ENCODE data around the gene FBXO27. TPM values are rescaled to one million over a fixed set of nuclear protein-coding genes. Genes with fewer than 3 reads are reported as not detected.

Gene FBXO27
- total and polyA plus RNA-seq, 2 of the 8 experiments (the other 6 are each of a cell fraction or from before 2014, with no cell fraction given): 10.9 to 25.5 TPM

DNA sequence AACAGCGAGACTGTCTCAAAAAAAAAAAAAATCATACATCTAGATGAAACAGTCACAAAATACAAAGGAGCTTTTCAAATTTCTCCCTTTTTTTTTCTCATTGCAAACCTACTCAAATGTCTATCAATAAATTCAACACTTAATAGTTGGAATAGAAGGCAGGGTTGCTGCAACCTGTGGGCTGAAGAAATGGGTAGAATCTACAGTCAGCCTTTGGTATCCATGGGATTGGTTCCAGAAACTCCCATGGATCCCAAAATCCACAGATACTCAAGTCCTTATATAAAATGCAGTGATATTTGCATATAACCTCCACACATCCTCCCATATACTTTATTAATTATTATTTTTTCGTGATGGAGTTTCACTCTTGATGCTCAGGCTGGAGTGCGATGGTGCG lies 14.7 kb downstream of the FBXO27 start:
- ChIA-PET CTCF (ENCODE audit: partially characterized antibody) (no interaction called here), POLR2A (ENCODE audit: partially characterized antibody) (no interaction called here)
- Histone ChIP-seq H3K27ac (ENCODE audit: low read depth, low read length) (no peak overlapping the region), H3K56ac (replicated peaks; ENCODE audit: insufficient read length, low read depth, low read length) (no peak overlapping the region), H4K20me1 (replicated peaks in 1 of 2; ENCODE audit: control insufficient read depth in 1 of 2, insufficient read depth in 2 of 2, low read length in 2 of 2) (no peaks in the 10 kb centered on the region), H3K79me1 (ENCODE audit: low read depth, low read length) (no peaks in the 10 kb centered on the region), H3K9me3 (ENCODE audit: insufficient read depth in 2 of 2, low read depth in 1 of 2, low read length in 1 of 2) (no peaks in the 10 kb centered on the region), H2BK5ac (ENCODE audit: low read depth, low read length) (no peak overlapping the region), H3K4ac (replicated peaks; ENCODE audit: insufficient read length, low read depth, low read length) (no peak overlapping the region), H3K4me2 (ENCODE audit: insufficient read depth in 1 of 2, low read depth in 2 of 2, low read length in 2 of 2) (no peak overlapping the region), H3K4me1 (replicated peaks in 1 of 4; ENCODE audit: control insufficient read depth in 3 of 4, insufficient read depth in 4 of 4, low read length in 3 of 4) (no peaks in the 10 kb centered on the region), H2AK5ac (ENCODE audit: low read depth, low read length) (no peak overlapping the region), H3K9ac (replicated peaks in 1 of 4; ENCODE audit: extremely low read depth in 1 of 4, low read depth in 3 of 4, low read length in 3 of 4) (no peak overlapping the region), H4K5ac (ENCODE audit: insufficient read length, low read depth, low read length) (no peak overlapping the region), H2BK20ac (ENCODE audit: low read length) (no peak overlapping the region), H3K27me3 (replicated peaks in 1 of 4; ENCODE audit: control insufficient read depth in 3 of 4, extremely low read depth in 1 of 4, insufficient read depth in 3 of 4, low read length in 3 of 4) (no peaks in the 10 kb centered on the region), H3K36me3 (ENCODE audit: control insufficient read depth in 2 of 4, insufficient read depth in 4 of 4, low read length in 3 of 4) (no peaks in the 10 kb centered on the region; a peak in 1 of 8 replicates), H3K23me2 (ENCODE audit: low read depth, low read length) (no peaks in the 10 kb centered on the region), H3K18ac (ENCODE audit: extremely low read depth, low read length) (no peak overlapping the region), H2BK15ac (ENCODE audit: low read length) (no peak overlapping the region), H2BK120ac (replicated peaks; ENCODE audit: low read depth, low read length) (no peak overlapping the region), H3K14ac (ENCODE audit: insufficient read length) (no peak overlapping the region), H4K8ac (ENCODE audit: extremely low read depth, insufficient read depth, low read length) (no peak overlapping the region), H3K23ac (ENCODE audit: insufficient read length) (no peak overlapping the region), H2BK12ac (ENCODE audit: low read depth, low read length) (no peak overlapping the region), H3K4me3 (ENCODE audit: extremely low read depth in 1 of 4, insufficient read depth in 2 of 4, low read depth in 3 of 4, low read length in 4 of 4) (no peak overlapping the region), H3K79me2 (ENCODE audit: control insufficient read depth in 1 of 2, insufficient read depth in 2 of 2, low read length in 2 of 2) (no peaks in the 10 kb centered on the region), H4K91ac (replicated peaks; ENCODE audit: insufficient read length, low read length) (no peak overlapping the region), H2AFZ (ENCODE audit: low read length) (no peak overlapping the region)
- 95% methylated on average over 4 of the region's 4 CpGs; no CpG with 5 or more reads in 1 of the 2 experiments for WGBS, 2 experiments (ENCODE audit: extremely low coverage in 1 of 2, insufficient coverage in 1 of 2, insufficient read length in 1 of 2, insufficient replicate concordance in 2 of 2, low coverage in 1 of 2, low lambda C conversion rate in 2 of 2, missing lambda C conversion rate in 1 of 2)
- DNase-seq (ENCODE audit: low read depth in 1 of 2, low spot score in 2 of 2): no peak
- no peak for FAIRE-seq
- TF ChIP-seq SIN3A (conservative IDR thresholded peaks at IDR 0.05 in 1 of 2, IDR thresholded peaks at IDR 0.05 in 1 of 2; ENCODE audit: low read depth in 1 of 2, low read length in 2 of 2): no peak
- TF ChIP-seq HDAC6 (IDR thresholded peaks at IDR 0.05; ENCODE audit: low read depth, low read length): no peak
- no peak for TF ChIP-seq BRCA1 (IDR thresholded peaks at IDR 0.05; ENCODE audit: low read depth, low read length)
- no peak for TF ChIP-seq SP4 (IDR thresholded peaks at IDR 0.05; ENCODE audit: low read length)
- TF ChIP-seq YY1 (IDR thresholded peaks at IDR 0.05; ENCODE audit: low read depth, low read length): no peak
- TF ChIP-seq KDM5A (IDR thresholded peaks at IDR 0.05; ENCODE audit: low read length): no peak
- TF ChIP-seq RNF2 (IDR thresholded peaks at IDR 0.05; ENCODE audit: borderline replicate concordance, low read depth, low read length, missing control alignments, poor library complexity, severe bottlenecking): no peak
- no peak for TF ChIP-seq EP300 (IDR thresholded peaks at IDR 0.05; ENCODE audit: borderline replicate concordance in 1 of 2, low read depth in 2 of 2, low read length in 2 of 2)
- TF ChIP-seq PHF8 (conservative IDR thresholded peaks at IDR 0.05; ENCODE audit: low read depth, low read length): no peak
- no peak for TF ChIP-seq CHD1 (IDR thresholded peaks at IDR 0.05; ENCODE audit: low read depth, low read length)
- TF ChIP-seq JUN (IDR thresholded peaks at IDR 0.05; ENCODE audit: low read depth, low read length): no peak
- TF ChIP-seq RFX5 (IDR thresholded peaks at IDR 0.05; ENCODE audit: borderline replicate concordance, low read depth, low read length): no peak
- no peak for TF ChIP-seq EGR1 (IDR thresholded peaks at IDR 0.05; ENCODE audit: borderline replicate concordance, low read depth, low read length)
- TF ChIP-seq CBX8 (IDR thresholded peaks at IDR 0.05; ENCODE audit: borderline replicate concordance, low read depth, low read length): no peak
- no peak for TF ChIP-seq CREB1 (IDR thresholded peaks at IDR 0.05)

All from H1 (cell line).